Ishikawa (cell line): ENCODE data around the gene COMT.

Source experiments
- CEBPB ChIP-seq: IDR thresholded peaks from 2 replicates; pipeline ENCODE4 v1.6.1; 2012
- CREB1 ChIP-seq: IDR thresholded peaks from 2 replicates; pipeline ENCODE4 v1.6.1; 2012; ENCODE audit warnings: low read depth
- EGR1 ChIP-seq: IDR thresholded peaks from 2 replicates; pipeline ENCODE4 v1.6.1; 2012
- EP300 ChIP-seq: IDR thresholded peaks from 2 replicates; pipeline ENCODE4 v1.6.1; 2012; ENCODE audit warnings: borderline replicate concordance
- NFIC ChIP-seq: IDR thresholded peaks from 2 replicates; pipeline ENCODE4 v1.6.1; 2012
- RAD21 ChIP-seq: IDR thresholded peaks from 2 replicates; pipeline ENCODE4 v1.6.1; 2012; ENCODE audit warnings: low read depth
- TAF1 ChIP-seq: IDR thresholded peaks from 2 replicates; pipeline ENCODE4 v1.6.1; 2012; ENCODE audit warnings: low read depth, mild to moderate bottlenecking
- TCF12 ChIP-seq: IDR thresholded peaks from 2 replicates; pipeline ENCODE4 v1.6.1; 2012; ENCODE audit warnings: low read depth
- TEAD4 ChIP-seq: IDR thresholded peaks from 2 replicates; pipeline ENCODE4 v1.6.1; 2012
- USF1 ChIP-seq: IDR thresholded peaks from 2 replicates; pipeline ENCODE4 v1.6.1; 2012
- YY1 ChIP-seq: IDR thresholded peaks from 2 replicates; pipeline ENCODE4 v1.6.1; 2012; ENCODE audit warnings: low read depth
- ZBTB7A ChIP-seq: IDR thresholded peaks from 2 replicates; pipeline ENCODE4 v1.6.1; 2012; ENCODE audit warnings: low read depth
- TF ChIP-seq, protein P1 (sequence below): IDR thresholded peaks from 2 replicates; pipeline ENCODE4 v1.6.1; 2012; ENCODE audit warnings: low read depth, mild to moderate bottlenecking
- TF ChIP-seq, protein P2 (sequence below): IDR thresholded peaks from 2 replicates; pipeline ENCODE4 v1.6.1; 2012

GRCh38 chr22:19972251-19972650 lies 30.7 kb downstream of the COMT start:
- no peak for TF ChIP-seq RAD21
- no peak for TF ChIP-seq TAF1
- no peak for TF ChIP-seq NFIC
- no peak for TF ChIP-seq EP300
- TF ChIP-seq EGR1 = no peak
- TF ChIP-seq YY1 = no peak
- no peak for TF ChIP-seq TEAD4
- TF ChIP-seq CREB1 = no peak
- no peak for TF ChIP-seq TCF12
- TF ChIP-seq, protein P1, sequence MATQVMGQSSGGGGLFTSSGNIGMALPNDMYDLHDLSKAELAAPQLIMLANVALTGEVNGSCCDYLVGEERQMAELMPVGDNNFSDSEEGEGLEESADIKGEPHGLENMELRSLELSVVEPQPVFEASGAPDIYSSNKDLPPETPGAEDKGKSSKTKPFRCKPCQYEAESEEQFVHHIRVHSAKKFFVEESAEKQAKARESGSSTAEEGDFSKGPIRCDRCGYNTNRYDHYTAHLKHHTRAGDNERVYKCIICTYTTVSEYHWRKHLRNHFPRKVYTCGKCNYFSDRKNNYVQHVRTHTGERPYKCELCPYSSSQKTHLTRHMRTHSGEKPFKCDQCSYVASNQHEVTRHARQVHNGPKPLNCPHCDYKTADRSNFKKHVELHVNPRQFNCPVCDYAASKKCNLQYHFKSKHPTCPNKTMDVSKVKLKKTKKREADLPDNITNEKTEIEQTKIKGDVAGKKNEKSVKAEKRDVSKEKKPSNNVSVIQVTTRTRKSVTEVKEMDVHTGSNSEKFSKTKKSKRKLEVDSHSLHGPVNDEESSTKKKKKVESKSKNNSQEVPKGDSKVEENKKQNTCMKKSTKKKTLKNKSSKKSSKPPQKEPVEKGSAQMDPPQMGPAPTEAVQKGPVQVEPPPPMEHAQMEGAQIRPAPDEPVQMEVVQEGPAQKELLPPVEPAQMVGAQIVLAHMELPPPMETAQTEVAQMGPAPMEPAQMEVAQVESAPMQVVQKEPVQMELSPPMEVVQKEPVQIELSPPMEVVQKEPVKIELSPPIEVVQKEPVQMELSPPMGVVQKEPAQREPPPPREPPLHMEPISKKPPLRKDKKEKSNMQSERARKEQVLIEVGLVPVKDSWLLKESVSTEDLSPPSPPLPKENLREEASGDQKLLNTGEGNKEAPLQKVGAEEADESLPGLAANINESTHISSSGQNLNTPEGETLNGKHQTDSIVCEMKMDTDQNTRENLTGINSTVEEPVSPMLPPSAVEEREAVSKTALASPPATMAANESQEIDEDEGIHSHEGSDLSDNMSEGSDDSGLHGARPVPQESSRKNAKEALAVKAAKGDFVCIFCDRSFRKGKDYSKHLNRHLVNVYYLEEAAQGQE = no peak
- TF ChIP-seq ZBTB7A = no peak
- no peak for TF ChIP-seq CEBPB
- TF ChIP-seq, protein P2, sequence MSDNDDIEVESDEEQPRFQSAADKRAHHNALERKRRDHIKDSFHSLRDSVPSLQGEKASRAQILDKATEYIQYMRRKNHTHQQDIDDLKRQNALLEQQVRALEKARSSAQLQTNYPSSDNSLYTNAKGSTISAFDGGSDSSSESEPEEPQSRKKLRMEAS = no peak
- TF ChIP-seq USF1 = no peak
